ENCODE results near the gene SMIM10L2A. TPM values are rescaled to one million over a fixed set of nuclear protein-coding genes. Genes with fewer than 3 reads are reported as not detected.

SMIM10L2A gene
- total and polyA plus RNA-seq, 10 of the 15 experiments (the other 5 are each of a cell fraction or from before 2014, with no cell fraction given) = 0.02 to 0.05 (median 0.03) TPM; not detected in 7

- H3K4me1 ChIP-seq (ENCODE audit: control insufficient read depth, insufficient read depth, low read length) = no peaks in the 10 kb centered on the region
- ChIA-PET CTCF (no interaction called here), SMC1A (ENCODE audit: uncharacterized antibody, unreplicated experiment) (no interaction called here), POLR2A (no interaction called here), RAD21 (ENCODE audit: unreplicated experiment) (no interaction called here)
- no peaks in the 10 kb centered on the region for H3K79me2 ChIP-seq (ENCODE audit: control insufficient read depth, insufficient read depth, low read length)
- H3K36me3 ChIP-seq (ENCODE audit: control insufficient read depth in 2 of 2, insufficient read depth in 2 of 2, low read length in 1 of 2) = no peaks in the 10 kb centered on the region
- in situ Hi-C loops (cut with MboI) (no loop called here), intact Hi-C loops (cut with micrococcal nuclease; ENCODE audit: unreplicated experiment) (no loop called here)
- 0% methylated on average over 3 of the region's 3 CpGs for WGBS (ENCODE audit: insufficient coverage, insufficient replicate concordance, low lambda C conversion rate, missing lambda C conversion rate)
- DNase-seq (ENCODE audit: low read depth, low spot score) = no peak
- no TSS peak for BruUV-seq (replicated peaks)
- TF ChIP-seq SIN3A (IDR thresholded peaks at IDR 0.05; ENCODE audit: low read depth, low read length) = no peak
- TF ChIP-seq SREBF2 (IDR thresholded peaks at IDR 0.05; ENCODE audit: low read length) = no peak
- TF ChIP-seq FOXM1 (IDR thresholded peaks at IDR 0.05; ENCODE audit: low read depth, low read length) = no peak
- TF ChIP-seq MYB (IDR thresholded peaks at IDR 0.05; ENCODE audit: borderline replicate concordance, low read depth, low read length) = no peak
- TF ChIP-seq TAF1 (IDR thresholded peaks at IDR 0.05; ENCODE audit: borderline replicate concordance, low read depth, low read length) = no peak
- no peak for TF ChIP-seq EZH2 (IDR thresholded peaks at IDR 0.05; ENCODE audit: borderline replicate concordance, control insufficient read depth, low read depth, low read length)
- TF ChIP-seq, protein P1, sequence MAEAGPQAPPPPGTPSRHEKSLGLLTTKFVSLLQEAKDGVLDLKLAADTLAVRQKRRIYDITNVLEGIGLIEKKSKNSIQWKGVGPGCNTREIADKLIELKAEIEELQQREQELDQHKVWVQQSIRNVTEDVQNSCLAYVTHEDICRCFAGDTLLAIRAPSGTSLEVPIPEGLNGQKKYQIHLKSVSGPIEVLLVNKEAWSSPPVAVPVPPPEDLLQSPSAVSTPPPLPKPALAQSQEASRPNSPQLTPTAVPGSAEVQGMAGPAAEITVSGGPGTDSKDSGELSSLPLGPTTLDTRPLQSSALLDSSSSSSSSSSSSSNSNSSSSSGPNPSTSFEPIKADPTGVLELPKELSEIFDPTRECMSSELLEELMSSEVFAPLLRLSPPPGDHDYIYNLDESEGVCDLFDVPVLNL (IDR thresholded peaks at IDR 0.05; ENCODE audit: low read depth, low read length) = no peak
- no peak for TF ChIP-seq RFX5 (IDR thresholded peaks at IDR 0.05; ENCODE audit: low read depth, low read length)
- TF ChIP-seq IRF5 (IDR thresholded peaks at IDR 0.05; ENCODE audit: borderline replicate concordance) = no peak
- TF ChIP-seq MTA3 (IDR thresholded peaks at IDR 0.05; ENCODE audit: borderline replicate concordance, low read length) = no peak
- no peak for TF ChIP-seq TCF12 (IDR thresholded peaks at IDR 0.05; ENCODE audit: low read depth, low read length)
- no peak for TF ChIP-seq SMAD1 (IDR thresholded peaks at IDR 0.05; ENCODE audit: low read depth, partially characterized antibody)
- TF ChIP-seq, protein P2, sequence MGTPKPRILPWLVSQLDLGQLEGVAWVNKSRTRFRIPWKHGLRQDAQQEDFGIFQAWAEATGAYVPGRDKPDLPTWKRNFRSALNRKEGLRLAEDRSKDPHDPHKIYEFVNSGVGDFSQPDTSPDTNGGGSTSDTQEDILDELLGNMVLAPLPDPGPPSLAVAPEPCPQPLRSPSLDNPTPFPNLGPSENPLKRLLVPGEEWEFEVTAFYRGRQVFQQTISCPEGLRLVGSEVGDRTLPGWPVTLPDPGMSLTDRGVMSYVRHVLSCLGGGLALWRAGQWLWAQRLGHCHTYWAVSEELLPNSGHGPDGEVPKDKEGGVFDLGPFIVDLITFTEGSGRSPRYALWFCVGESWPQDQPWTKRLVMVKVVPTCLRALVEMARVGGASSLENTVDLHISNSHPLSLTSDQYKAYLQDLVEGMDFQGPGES (IDR thresholded peaks at IDR 0.05) = no peak
- TF ChIP-seq ZZZ3 (IDR thresholded peaks at IDR 0.05; ENCODE audit: control insufficient read depth, insufficient read length, low read depth) = no peak
- no peak for TF ChIP-seq ZNF274 (IDR thresholded peaks at IDR 0.05; ENCODE audit: insufficient read depth, insufficient read length)
- TF ChIP-seq NFIC (IDR thresholded peaks at IDR 0.05; ENCODE audit: low read depth, low read length) = no peak
- no peak for TF ChIP-seq HDAC2 (IDR thresholded peaks at IDR 0.05)
- TF ChIP-seq CHD2 (IDR thresholded peaks at IDR 0.05; ENCODE audit: borderline replicate concordance, low read depth, low read length) = no peak
- TF ChIP-seq ETV6 (conservative IDR thresholded peaks at IDR 0.05 in 1 of 2, IDR thresholded peaks at IDR 0.05 in 1 of 2; ENCODE audit: borderline replicate concordance in 1 of 2, low read depth in 1 of 2) = no peak
- H4K20me1 ChIP-seq (ENCODE audit: control insufficient read depth, insufficient read depth) = no peaks in the 10 kb centered on the region
- no peak for FAIRE-seq
- H3K27me3 ChIP-seq (replicated peaks in 1 of 2; ENCODE audit: control insufficient read depth in 2 of 2, insufficient read depth in 2 of 2, low read length in 1 of 2) = no peaks in the 10 kb centered on the region; a peak in 2 of 4 replicates
- no peak overlapping the region for H3K9ac ChIP-seq (ENCODE audit: control insufficient read depth, insufficient read depth, low read length)
- H3K27ac ChIP-seq (ENCODE audit: control insufficient read depth, insufficient read depth) = no peak overlapping the region
- H2AFZ ChIP-seq (ENCODE audit: control insufficient read depth, low read depth, low read length) = no peak overlapping the region
- H3K4me3 ChIP-seq = no peak overlapping the region
- no peak overlapping the region for H3K4me2 ChIP-seq (ENCODE audit: control insufficient read depth, insufficient read depth)
- no peak for ATAC-seq
- H3K9me3 ChIP-seq (replicated peaks; ENCODE audit: control insufficient read depth, insufficient read depth, low read length) = no peaks in the 10 kb centered on the region
Observed at GRCh38 chrX:135476378-135476777, 54.6 kb downstream of the SMIM10L2A start.
